Measurements from ENCODE around the gene FAXDC2. TPM values are rescaled to one million over a fixed set of nuclear protein-coding genes. Genes with fewer than 3 reads are reported as not detected.

FAXDC2 gene
- polyA plus RNA-seq (ENCODE audit: low read depth in 6 of 6) = 1 to 10 TPM in 3 of 6 donors, under 1 TPM in 2, not detected in 1; 0.34 to 3.6 (median 1.3) TPM

GRCh38 chr5:154850255-154851062 is at the start of gene FAXDC2:
FAXDC2 (minus strand) TSS chr5:154850603; CDS start chr5:154838178, 12,425 bp downstream.
- DNase-seq = no peak
- peak within 1 kb of the TSS in 1 of 8 donors; percentile 27 for H3K4me3 Mint-ChIP-seq

GRCh38 chr5:154900066-154900465 is 49.7 kb upstream of the FAXDC2 start:
- Mint-ChIP-seq H3K4me1 (no peaks in the 10 kb centered on the region), H3K36me3 (peaks cover 21 to 51% of the 10 kb centered on the region in 2 donors), H3K4me3 (no peak overlapping the region)

More at GRCh38 chr5:154850255-154851062, at the start of gene FAXDC2:
- H3K4me1 Mint-ChIP-seq = peaks cover 0 to 10% (median 5%) of the 10 kb centered on the region in 3 donors
- ATAC-seq (ENCODE audit: low read depth in 2 of 2) = no peak
- peak within 1 kb of the TSS in 1 of 6 donors; percentile 44 for H3K27ac Mint-ChIP-seq
- no peaks in the 10 kb centered on the region for H3K9me3 Mint-ChIP-seq
- H3K27me3 Mint-ChIP-seq = no peaks in the 10 kb centered on the region
- H3K36me3 Mint-ChIP-seq = no peaks in the 10 kb centered on the region

GRCh38 chr5:154899151-154899816 is 48.9 kb upstream of the FAXDC2 start:
- Mint-ChIP-seq H3K27me3 (no peaks in the 10 kb centered on the region), H3K27ac (no peak overlapping the region), H3K9me3 (no peaks in the 10 kb centered on the region), H3K4me1 (no peaks in the 10 kb centered on the region), H3K4me3 (no peak overlapping the region), H3K36me3 (peaks cover 19 to 48% of the 10 kb centered on the region in 2 donors)
- no peak for ATAC-seq (ENCODE audit: low read depth in 2 of 2)
- DNase-seq = no peak

More at GRCh38 chr5:154900066-154900465, 49.7 kb upstream of the FAXDC2 start:
- Mint-ChIP-seq H3K27me3 (no peaks in the 10 kb centered on the region), H3K27ac (no peak overlapping the region), H3K9me3 (no peaks in the 10 kb centered on the region)
- no peak for ATAC-seq (ENCODE audit: low read depth in 2 of 2)
- no peak for DNase-seq

GRCh38 chr5:154898210-154898609 is 47.8 kb upstream of the FAXDC2 start:
- Mint-ChIP-seq H3K4me1 (no peaks in the 10 kb centered on the region), H3K4me3 (no peak overlapping the region), H3K27me3 (no peaks in the 10 kb centered on the region), H3K9me3 (no peaks in the 10 kb centered on the region), H3K36me3 (peaks cover 16 to 45% of the 10 kb centered on the region in 2 donors), H3K27ac (peak overlapping the region in 1 of 6 donors; percentile 24)
- no peak for ATAC-seq (ENCODE audit: low read depth in 2 of 2)
- DNase-seq = no peak

- no peak for ATAC-seq (ENCODE audit: low read depth in 2 of 2)
- Mint-ChIP-seq H3K27ac (no peak overlapping the region), H3K4me1 (no peaks in the 10 kb centered on the region), H3K36me3 (peaks cover 7 to 41% of the 10 kb centered on the region in 2 donors), H3K9me3 (no peaks in the 10 kb centered on the region), H3K27me3 (no peaks in the 10 kb centered on the region), H3K4me3 (no peak overlapping the region)
- DNase-seq = no peak
These were observed 46.3 kb upstream of the FAXDC2 start for GRCh38 chr5:154896562-154897165.

GRCh38 chr5:154895606-154896561 is 45.5 kb upstream of the FAXDC2 start:
- peaks cover 12 to 45% of the 10 kb centered on the region in 2 donors for H3K36me3 Mint-ChIP-seq
- no peaks in the 10 kb centered on the region for H3K4me1 Mint-ChIP-seq
- H3K4me3 Mint-ChIP-seq = no peak overlapping the region
- H3K9me3 Mint-ChIP-seq = no peaks in the 10 kb centered on the region
- H3K27me3 Mint-ChIP-seq = no peaks in the 10 kb centered on the region
- peak overlapping the region in 2 of 6 donors; percentile 27 to 28 for H3K27ac Mint-ChIP-seq
- ATAC-seq (ENCODE audit: low read depth in 2 of 2) (no peak), DNase-seq (no peak)

GRCh38 chr5:154893381-154893780 is 43.0 kb upstream of the FAXDC2 start:
- peaks cover 0 to 4% (median 0%) of the 10 kb centered on the region in 7 donors for H3K9me3 Mint-ChIP-seq
- H3K36me3 Mint-ChIP-seq = peaks cover 25 to 45% of the 10 kb centered on the region in 2 donors
- H3K4me1 Mint-ChIP-seq = no peaks in the 10 kb centered on the region
- DNase-seq (no peak), ATAC-seq (ENCODE audit: low read depth in 2 of 2) (no peak)
- H3K27ac Mint-ChIP-seq = peak overlapping the region in 1 of 6 donors; percentile 11
- H3K27me3 Mint-ChIP-seq = no peaks in the 10 kb centered on the region
- H3K4me3 Mint-ChIP-seq = no peak overlapping the region

GRCh38 chr5:154892369-154892771 is 42.0 kb upstream of the FAXDC2 start:
- ATAC-seq (ENCODE audit: low read depth in 2 of 2) (no peak), DNase-seq (no peak)
- Mint-ChIP-seq H3K4me1 (no peaks in the 10 kb centered on the region), H3K9me3 (peaks cover 0 to 13% (median 2%) of the 10 kb centered on the region in 7 donors), H3K27me3 (no peaks in the 10 kb centered on the region), H3K27ac (peak overlapping the region in 1 of 6 donors; percentile 47), H3K4me3 (no peak overlapping the region), H3K36me3 (peaks cover 32 to 55% of the 10 kb centered on the region in 2 donors)

GRCh38 chr5:154885439-154885838 is 35.0 kb upstream of the FAXDC2 start:
- no peak for ATAC-seq (ENCODE audit: low read depth in 2 of 2)
- Mint-ChIP-seq H3K4me3 (no peak overlapping the region), H3K36me3 (peaks cover 59 to 65% of the 10 kb centered on the region in 2 donors), H3K27ac (no peak overlapping the region), H3K4me1 (peaks cover 0 to 3% (median 0%) of the 10 kb centered on the region in 3 donors), H3K27me3 (no peaks in the 10 kb centered on the region), H3K9me3 (peaks cover 8 to 45% (median 35%) of the 10 kb centered on the region in 7 donors)
- DNase-seq = no peak

GRCh38 chr5:154884424-154884823 is 34.0 kb upstream of the FAXDC2 start:
- peaks cover 8 to 51% (median 38%) of the 10 kb centered on the region in 7 donors for H3K9me3 Mint-ChIP-seq
- no peak overlapping the region for H3K27ac Mint-ChIP-seq
- ATAC-seq (ENCODE audit: low read depth in 2 of 2) = no peak
- peaks cover 0 to 3% (median 0%) of the 10 kb centered on the region in 3 donors for H3K4me1 Mint-ChIP-seq
- no peak for DNase-seq
- H3K36me3 Mint-ChIP-seq = peaks cover 60 to 63% of the 10 kb centered on the region in 2 donors
- no peaks in the 10 kb centered on the region for H3K27me3 Mint-ChIP-seq
- H3K4me3 Mint-ChIP-seq = no peak overlapping the region

- DNase-seq = no peak
- Mint-ChIP-seq H3K4me3 (no peak overlapping the region), H3K4me1 (peaks cover 0 to 3% (median 0%) of the 10 kb centered on the region in 3 donors), H3K36me3 (peaks cover 45 to 58% of the 10 kb centered on the region in 2 donors), H3K9me3 (peaks cover 8 to 48% (median 38%) of the 10 kb centered on the region in 7 donors), H3K27ac (peak overlapping the region in 1 of 6 donors; percentile 24), H3K27me3 (no peaks in the 10 kb centered on the region)
- ATAC-seq (ENCODE audit: low read depth in 2 of 2) = no peak
These were observed 31.6 kb upstream of the FAXDC2 start for GRCh38 chr5:154881986-154882385.

GRCh38 chr5:154878642-154879335 is 28.4 kb upstream of the FAXDC2 start:
- no peaks in the 10 kb centered on the region for H3K27me3 Mint-ChIP-seq
- H3K4me1 Mint-ChIP-seq = peaks cover 0 to 3% (median 0%) of the 10 kb centered on the region in 3 donors
- DNase-seq = no peak
- peaks cover 42 to 59% of the 10 kb centered on the region in 2 donors for H3K36me3 Mint-ChIP-seq
- peaks cover 7 to 24% (median 13%) of the 10 kb centered on the region in 7 donors for H3K9me3 Mint-ChIP-seq
- no peak for ATAC-seq (ENCODE audit: low read depth in 2 of 2)
- no peak overlapping the region for H3K4me3 Mint-ChIP-seq
- H3K27ac Mint-ChIP-seq = no peak overlapping the region
